B cell (primary cell): ENCODE results near the gene SULT1B1. TPM values are rescaled to one million over a fixed set of nuclear protein-coding genes. Genes with fewer than 3 reads are reported as not detected.

Source experiments
- ATAC-seq: fragments of 200-7000 bp; cut with Tn5 transposase; one replicate; pipeline ENCODE4 v1.10.0; 2021; ENCODE audit warnings: low read depth, mild to moderate bottlenecking, moderate number of reproducible peaks, moderate library complexity
- CTCF ChIA-PET: fragments of 350-600 bp; sonication (Branson Sonifier 250); formaldehyde crosslinking; loops from one replicate; lab custom pipeline; 2021; ENCODE audit warnings: antibody characterized with exemption, inconsistent platforms; lab: Charles Lee
- POLR2A ChIA-PET: fragments of 350-600 bp; sonication (Branson Sonifier 250); formaldehyde crosslinking; loops from one replicate; lab custom pipeline; 2021; ENCODE audit warnings: antibody characterized with exemption; lab: Charles Lee
- DNase-seq: peaks from one replicate; pipeline ENCODE4 v3.0.0; 2013
- H2AFZ ChIP-seq: 2 replicates; pipeline ENCODE4 v1.6.1; 2012; ENCODE audit warnings: mild to moderate bottlenecking, low read depth, low read length; ENCODE audit not compliant: insufficient read depth, poor library complexity, severe bottlenecking
- H3K27ac ChIP-seq, 2 donors: 1 replicate in 1 of 2; 2 replicates in 1 of 2; pipeline ENCODE4 v1.5.1; 2012 to 2013; ENCODE audit warnings: low read length in 2 of 2, mild to moderate bottlenecking in 2 of 2, moderate library complexity in 1 of 2
- H3K27me3 ChIP-seq, 4 experiments: fragments of 200-600 bp in 1 of 4; sonication (generic) in 1 of 4; replicated peaks in 1 of 4; 1 replicate in 2 of 4; 2 replicates in 2 of 4; pipeline versions ENCODE4 v1.6.1 to v1.7.0; 2013 to 2016; ENCODE audit warnings: low read length in 3 of 4, mild to moderate bottlenecking in 2 of 4, mixed read lengths in 1 of 4, moderate library complexity in 1 of 4; ENCODE audit not compliant: insufficient read depth in 4 of 4, control insufficient read depth in 3 of 4; ENCODE audit errors: control extremely low read depth in 1 of 4
- H3K36me3 ChIP-seq, 2 experiments: replicated peaks in 1 of 2; 1 replicate in 1 of 2; 2 replicates in 1 of 2; pipeline versions ENCODE4 v1.6.1 to v1.7.1; 2013; ENCODE audit warnings: low read length in 1 of 2; ENCODE audit not compliant: insufficient read depth in 2 of 2, control insufficient read depth in 1 of 2; ENCODE audit errors: control extremely low read depth in 1 of 2, extremely low read depth in 1 of 2
- H3K4me1 ChIP-seq, 2 donors: fragments of 200-600 bp in 1 of 2; sonication (generic) in 1 of 2; 1 replicate in 1 of 2; 2 replicates in 1 of 2; pipeline versions ENCODE4 v1.5.1 to v1.6.1; 2013 to 2017; ENCODE audit warnings: low read length in 2 of 2; ENCODE audit not compliant: control insufficient read depth in 2 of 2, insufficient read depth in 2 of 2
- H3K4me2 ChIP-seq: replicated peaks from 2 replicates; pipeline ENCODE3; 2012; ENCODE audit warnings: mild to moderate bottlenecking, low read depth, low read length; ENCODE audit not compliant: poor library complexity, severe bottlenecking
- H3K4me3 ChIP-seq, 5 experiments: fragments of 200-600 bp in 1 of 5; sonication (generic) in 1 of 5; 1 replicate in 3 of 5; 2 replicates in 2 of 5; pipeline versions ENCODE4 v1.5.1 to v1.7.0; 2011 to 2016; ENCODE audit warnings: low read length in 4 of 5, mild to moderate bottlenecking in 4 of 5, low read depth in 2 of 5, control low read depth in 1 of 5, moderate library complexity in 1 of 5; ENCODE audit not compliant: insufficient read depth in 1 of 5; ENCODE audit errors: control extremely low read depth in 1 of 5, extremely low read depth in 1 of 5
- H3K79me2 ChIP-seq: fragments of 200-600 bp; sonication (generic); one replicate; pipeline ENCODE4 v1.6.0; 2016; ENCODE audit warnings: low read length; ENCODE audit not compliant: control insufficient read depth, insufficient read depth
- H3K9ac ChIP-seq: fragments of 200-600 bp; sonication (generic); 2 replicates; pipeline ENCODE4 v1.6.1; 2017; ENCODE audit warnings: mild to moderate bottlenecking, low read length, moderate library complexity
- H3K9me3 ChIP-seq, 3 donors: one replicate each; pipeline versions ENCODE4 v1.6.1 to v1.7.1; 2013; ENCODE audit warnings: low read length in 2 of 3; ENCODE audit not compliant: control insufficient read depth in 2 of 3, insufficient read depth in 1 of 3; ENCODE audit errors: control extremely low read depth in 1 of 3
- H4K20me1 ChIP-seq: 2 replicates; pipeline ENCODE4 v1.6.0; 2012; ENCODE audit warnings: mild to moderate bottlenecking, low read length; ENCODE audit not compliant: insufficient read depth, control insufficient read depth, poor library complexity, severe bottlenecking
- H3K27ac Mint-ChIP-seq: one replicate; pipeline ENCODE4 v1.8.0; 2021; ENCODE audit warnings: mixed read lengths
- H3K27me3 Mint-ChIP-seq: one replicate; pipeline ENCODE4 v1.8.0; 2021; ENCODE audit warnings: mixed read lengths
- H3K4me1 Mint-ChIP-seq: one replicate; pipeline ENCODE4 v1.8.0; 2021; ENCODE audit warnings: mixed read lengths
- H3K4me3 Mint-ChIP-seq: one replicate; pipeline ENCODE4 v1.8.0; 2021; ENCODE audit warnings: mixed read lengths
- H3K9me3 Mint-ChIP-seq: one replicate; pipeline ENCODE4 v1.8.0; 2022; ENCODE audit warnings: mixed read lengths; ENCODE audit not compliant: insufficient read depth
- CTCF ChIP-seq: fragments of 200-600 bp; IDR thresholded peaks from one replicate; pipeline ENCODE4 v1.8.0; 2022; ENCODE audit warnings: antibody characterized with exemption, mild to moderate bottlenecking
- EZH2 ChIP-seq: IDR thresholded peaks from 2 replicates; pipeline ENCODE4 v1.6.1; 2012; ENCODE audit warnings: borderline replicate concordance, low read depth, mild to moderate bottlenecking, moderate library complexity, low read length; ENCODE audit not compliant: insufficient read depth, poor library complexity, severe bottlenecking
- WGBS: methylation state at CpG from one replicate; pipeline ENCODE4 v1.1.5; 2013; ENCODE audit warnings: missing lambda C conversion rate; ENCODE audit not compliant: insufficient coverage; 5-methylcytosine and 5-hydroxymethylcytosine counted together
- intact Hi-C: fragments of 100-400 bp; cut with micrococcal nuclease; formaldehyde crosslinking; loops from one replicate; pipeline ENCODE4 v1.10.0; 2022
- polyA plus RNA-seq: library from polyadenylated mRNA; depleted of rRNA; stranded (reverse); fragments of >200 nt; gene quantifications from 2 replicates; pipeline ENCODE4 v1.2.3, GENCODE V29; 2012
- total RNA-seq, 2 donors: library from RNA; stranded (reverse); fragments of 120-200 nt in 1 of 2; gene quantifications; 1 replicate in 1 of 2; 2 replicates in 1 of 2; pipeline versions ENCODE4 v1.2.3 to v1.2.4, GENCODE V29; 2013 to 2022

SULT1B1 gene
- total and polyA plus RNA-seq, 2 donors (not counting 1 experiment from before 2014, with no cell fraction given): 0.01 to 0.12 TPM

- H2AFZ ChIP-seq: no peak overlapping the region
- Mint-ChIP-seq H3K9me3 (no peaks in the 10 kb centered on the region), H3K27me3 (no peaks in the 10 kb centered on the region), H3K27ac (no peak overlapping the region), H3K4me1 (no peaks in the 10 kb centered on the region), H3K4me3 (no peak overlapping the region)
- H3K4me1 ChIP-seq: no peaks in the 10 kb centered on the region
- H3K4me3 ChIP-seq: no peak overlapping the region
- intact Hi-C loops: no loop called here
- H3K79me2 ChIP-seq: no peaks in the 10 kb centered on the region
- ChIA-PET CTCF (no interaction called here), POLR2A (no interaction called here)
- DNase-seq: no peak
- no peaks in the 10 kb centered on the region for H4K20me1 ChIP-seq
- WGBS: no CpG with 5 or more reads among the region's 3 CpGs
- H3K4me2 ChIP-seq: no peak overlapping the region
- H3K36me3 ChIP-seq: no peaks in the 10 kb centered on the region
- ATAC-seq: no peak
- H3K9me3 ChIP-seq: no peaks in the 10 kb centered on the region
- TF ChIP-seq EZH2: no peak
- no peak for TF ChIP-seq CTCF
- H3K9ac ChIP-seq: no peak overlapping the region
- no peak overlapping the region for H3K27ac ChIP-seq
- no peaks in the 10 kb centered on the region for H3K27me3 ChIP-seq
These were observed 2.8 kb upstream of the SULT1B1 start for GRCh38 chr4:69763233-69763632.

- Histone ChIP-seq H3K4me1 (no peaks in the 10 kb centered on the region), H2AFZ (no peak overlapping the region), H3K79me2 (no peaks in the 10 kb centered on the region), H3K36me3 (no peaks in the 10 kb centered on the region), H3K27ac (no peak overlapping the region), H3K9me3 (no peaks in the 10 kb centered on the region), H3K27me3 (no peaks in the 10 kb centered on the region), H3K4me3 (peak overlapping the region in 1 of 5 experiments; percentile 86), H3K4me2 (no peak overlapping the region), H4K20me1 (no peaks in the 10 kb centered on the region), H3K9ac (no peak overlapping the region)
- no peak for TF ChIP-seq EZH2
- TF ChIP-seq CTCF: no peak
- Mint-ChIP-seq H3K4me3 (no peak overlapping the region), H3K4me1 (no peaks in the 10 kb centered on the region), H3K27ac (no peak overlapping the region), H3K9me3 (no peaks in the 10 kb centered on the region), H3K27me3 (no peaks in the 10 kb centered on the region)
- no peak for DNase-seq
- 90% methylated on average over 2 of the region's 6 CpGs for WGBS
- ChIA-PET POLR2A (no interaction called here), CTCF (no interaction called here)
- intact Hi-C loops: no loop called here
- ATAC-seq: no peak
These were observed 1.2 kb downstream of the SULT1B1 start for GRCh38 chr4:69759189-69759604.
